ENCODE results near the gene MGLL. TPM values are rescaled to one million over a fixed set of nuclear protein-coding genes. Genes with fewer than 3 reads are reported as not detected.
A peak's percentile ranks its signal among the peaks of the same experiment; 100 is the strongest.

MGLL gene
- total RNA-seq, 4 donors from 2014 or later = 58.9 to 129 (median 96.3) TPM

DNA sequence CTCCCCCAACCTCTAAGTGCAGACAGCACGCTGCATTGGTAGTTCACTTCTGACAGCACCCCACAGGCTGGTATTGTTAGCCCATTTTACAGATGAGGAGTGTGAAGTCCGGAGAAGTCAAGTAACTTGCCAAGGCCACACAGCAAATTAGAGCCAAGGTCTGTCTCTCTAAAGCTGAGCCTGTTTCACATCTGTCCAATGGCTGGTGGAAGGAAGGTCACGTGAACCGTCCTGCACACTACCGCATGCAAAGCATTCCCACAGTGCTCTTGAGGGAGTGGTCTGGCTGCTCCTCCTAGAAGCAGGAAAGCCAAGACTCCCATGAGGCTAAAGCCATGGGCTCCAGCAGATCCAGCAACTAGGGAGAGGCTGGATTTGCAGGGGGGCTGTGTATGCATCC, 50.0 kb downstream of the MGLL start:
- no peak for DNase-seq (ENCODE audit: low spot score)
- TF ChIP-seq, protein P1, sequence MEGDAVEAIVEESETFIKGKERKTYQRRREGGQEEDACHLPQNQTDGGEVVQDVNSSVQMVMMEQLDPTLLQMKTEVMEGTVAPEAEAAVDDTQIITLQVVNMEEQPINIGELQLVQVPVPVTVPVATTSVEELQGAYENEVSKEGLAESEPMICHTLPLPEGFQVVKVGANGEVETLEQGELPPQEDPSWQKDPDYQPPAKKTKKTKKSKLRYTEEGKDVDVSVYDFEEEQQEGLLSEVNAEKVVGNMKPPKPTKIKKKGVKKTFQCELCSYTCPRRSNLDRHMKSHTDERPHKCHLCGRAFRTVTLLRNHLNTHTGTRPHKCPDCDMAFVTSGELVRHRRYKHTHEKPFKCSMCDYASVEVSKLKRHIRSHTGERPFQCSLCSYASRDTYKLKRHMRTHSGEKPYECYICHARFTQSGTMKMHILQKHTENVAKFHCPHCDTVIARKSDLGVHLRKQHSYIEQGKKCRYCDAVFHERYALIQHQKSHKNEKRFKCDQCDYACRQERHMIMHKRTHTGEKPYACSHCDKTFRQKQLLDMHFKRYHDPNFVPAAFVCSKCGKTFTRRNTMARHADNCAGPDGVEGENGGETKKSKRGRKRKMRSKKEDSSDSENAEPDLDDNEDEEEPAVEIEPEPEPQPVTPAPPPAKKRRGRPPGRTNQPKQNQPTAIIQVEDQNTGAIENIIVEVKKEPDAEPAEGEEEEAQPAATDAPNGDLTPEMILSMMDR (IDR thresholded peaks at IDR 0.05) = no peak
- ATAC-seq (ENCODE audit: low FRiP score) = no peak

DNA sequence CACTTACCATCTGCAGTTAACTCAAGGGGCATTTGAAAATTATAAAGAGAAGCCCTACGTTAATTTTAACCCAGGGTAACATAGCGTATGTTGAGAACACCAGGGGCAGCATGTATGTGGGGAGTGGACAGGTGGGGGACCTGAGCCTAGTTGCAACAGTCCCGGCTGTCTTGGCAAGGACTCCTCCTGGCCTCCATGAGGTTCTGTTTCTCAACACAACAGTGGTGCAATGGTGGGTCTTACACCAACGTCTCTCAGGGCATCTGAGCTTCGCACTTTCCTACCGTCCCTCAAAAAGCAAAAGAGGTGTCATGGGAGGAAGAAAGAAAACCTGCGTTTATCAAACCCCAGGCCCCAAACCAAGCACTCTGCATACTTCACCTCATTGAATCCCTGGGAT, 50.6 kb downstream of the MGLL start:
- TF ChIP-seq, protein P1 (IDR thresholded peaks at IDR 0.05) = no peak
- ATAC-seq (ENCODE audit: low FRiP score) (no peak), DNase-seq (ENCODE audit: low spot score) (no peak)

DNA sequence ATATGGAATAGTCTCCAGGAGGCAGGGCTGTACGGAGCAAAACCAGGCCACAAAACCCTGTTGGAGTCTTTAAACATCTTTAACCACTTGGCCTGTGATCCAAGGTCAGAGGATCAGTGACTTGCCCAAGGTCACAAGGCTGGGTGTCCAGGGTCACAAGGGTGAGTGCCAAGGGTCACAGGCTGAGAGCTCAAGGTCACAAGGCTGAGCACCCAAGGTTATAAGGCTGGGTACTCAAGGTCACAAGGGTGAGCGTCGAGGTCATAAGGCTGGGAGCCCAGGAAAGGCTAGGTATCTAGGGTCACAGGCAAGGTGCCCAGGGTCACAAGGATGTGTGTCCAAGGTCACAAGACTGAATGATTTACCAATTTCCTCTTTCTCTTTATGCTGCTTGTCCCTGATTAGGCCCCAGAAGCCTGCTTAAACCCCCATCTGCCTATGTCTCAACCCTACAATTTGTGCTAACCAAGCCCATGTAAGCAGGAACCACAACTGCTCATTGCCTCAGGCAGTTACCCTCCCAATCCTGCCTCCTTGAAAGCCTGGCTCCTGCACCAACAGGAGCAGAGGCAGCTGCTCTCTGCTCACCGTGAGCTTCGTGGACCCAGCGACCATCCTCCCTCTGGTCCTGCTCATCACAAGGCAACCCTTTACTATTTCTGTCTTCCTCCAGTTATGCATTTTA, 51.5 kb downstream of the MGLL start:
- DNase-seq (ENCODE audit: low spot score) (no peak), ATAC-seq (ENCODE audit: low FRiP score) (no peak)
- TF ChIP-seq, protein P1 (IDR thresholded peaks at IDR 0.05) = no peak

DNA sequence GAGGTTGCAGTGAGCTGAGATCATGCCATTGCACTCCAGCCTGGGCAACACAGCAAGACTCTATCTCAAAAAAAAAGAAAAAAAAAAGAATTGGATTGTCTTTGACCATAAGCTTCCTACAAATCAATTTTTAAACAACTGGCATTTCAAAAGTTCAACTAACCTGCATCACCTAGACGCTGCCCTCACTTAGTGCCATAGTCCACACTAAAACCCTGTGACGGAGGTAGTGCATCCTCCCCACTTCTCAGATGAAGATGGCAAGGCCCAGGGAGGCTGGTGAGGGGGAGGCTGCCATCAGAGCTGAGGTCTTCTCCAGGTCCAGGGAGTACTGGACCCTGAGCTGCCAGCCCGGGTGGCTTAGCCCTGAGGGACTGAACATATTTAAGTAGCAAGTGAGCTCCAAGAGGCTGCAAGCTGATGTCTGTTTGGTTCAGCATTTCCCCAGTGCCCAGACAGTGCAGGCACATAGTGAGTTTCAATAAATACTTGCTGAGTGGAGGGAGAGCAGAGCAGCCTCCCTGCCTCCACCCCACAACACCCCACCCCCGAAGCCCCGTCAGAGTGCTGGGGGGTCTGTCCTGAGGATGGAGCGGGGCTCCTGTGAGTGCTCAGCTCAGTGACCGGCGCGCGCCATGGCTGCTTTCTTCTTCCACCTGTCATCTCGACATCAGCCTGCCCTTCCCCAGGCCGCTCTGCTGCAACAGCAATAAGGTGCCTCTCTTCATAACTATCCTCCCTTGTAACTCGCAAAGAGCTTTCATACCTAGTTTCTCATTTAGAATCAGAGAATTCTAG, 52.8 kb downstream of the MGLL start:
- TF ChIP-seq, protein P1 (IDR thresholded peaks at IDR 0.05) = no peak
- DNase-seq (ENCODE audit: low spot score) (no peak), ATAC-seq (ENCODE audit: low FRiP score) (no peak)

DNA sequence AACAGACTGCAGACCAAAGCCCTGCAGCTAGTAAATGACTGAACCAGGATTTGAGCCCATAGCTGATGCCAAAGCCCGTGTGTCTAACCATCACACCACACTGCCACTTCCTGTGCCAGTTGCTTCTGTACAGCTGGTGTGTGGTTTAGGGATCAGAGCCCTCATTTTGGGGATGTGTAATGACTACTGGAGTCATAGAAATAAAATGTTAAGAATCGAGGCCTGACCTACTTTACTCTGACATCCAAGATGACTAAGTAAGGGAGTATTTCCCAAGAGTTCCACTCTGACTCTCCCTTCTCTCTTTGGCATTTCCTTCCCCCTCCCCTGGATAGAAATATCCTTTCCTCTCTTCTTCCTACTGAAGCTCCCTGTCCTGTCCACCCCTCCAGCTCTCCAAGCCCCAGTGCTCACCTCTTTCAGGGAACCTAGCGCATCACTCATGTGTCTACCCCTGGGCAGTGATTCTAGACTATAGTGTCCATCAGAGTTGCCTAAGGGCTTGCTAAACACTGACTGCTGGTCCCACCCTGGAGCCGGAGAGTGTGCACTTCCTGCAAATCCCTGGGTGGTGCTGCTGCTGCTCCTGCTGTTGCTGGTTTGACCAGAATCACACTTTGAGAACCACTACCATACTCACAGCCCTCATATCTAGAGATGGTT, 53.8 kb downstream of the MGLL start:
- peak; percentile 80 for ATAC-seq (ENCODE audit: low FRiP score)
- TF ChIP-seq, protein P1 (IDR thresholded peaks at IDR 0.05) = no peak
- DNase-seq (ENCODE audit: low spot score) = no peak

DNA sequence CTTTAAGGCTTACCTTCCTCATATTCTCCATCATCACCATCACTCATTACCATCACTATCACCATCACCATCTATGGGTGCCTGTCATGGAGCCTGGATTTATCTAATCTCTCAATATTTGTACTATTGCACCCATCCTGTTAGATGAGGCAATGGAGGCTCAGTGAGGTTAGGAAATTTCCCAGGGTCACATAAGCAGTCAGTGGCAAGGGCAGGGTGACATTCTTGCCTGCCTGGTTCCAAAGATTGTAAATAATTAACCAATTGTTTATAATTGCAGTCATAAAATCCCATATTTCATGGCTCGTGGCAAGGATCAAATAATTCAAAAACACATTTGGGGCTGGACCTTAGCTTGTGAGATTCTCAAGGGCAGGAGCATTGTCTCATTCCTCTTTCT, 55.2 kb downstream of the MGLL start:
- TF ChIP-seq, protein P1 (IDR thresholded peaks at IDR 0.05) = no peak
- DNase-seq (ENCODE audit: low spot score) (no peak), ATAC-seq (ENCODE audit: low FRiP score) (no peak)
